HTERT RPE-1 (cell line): ENCODE results near the gene CTNNBL1.

Experiments
- in situ Hi-C: fragments of 300-500 bp; cut with MboI; formaldehyde crosslinking; loops from 4 replicates; pipeline ENCODE4 v1.14.3; 2020; ENCODE audit warnings: low sequenced_read_pairs

The CTNNBL1 gene

DNA sequence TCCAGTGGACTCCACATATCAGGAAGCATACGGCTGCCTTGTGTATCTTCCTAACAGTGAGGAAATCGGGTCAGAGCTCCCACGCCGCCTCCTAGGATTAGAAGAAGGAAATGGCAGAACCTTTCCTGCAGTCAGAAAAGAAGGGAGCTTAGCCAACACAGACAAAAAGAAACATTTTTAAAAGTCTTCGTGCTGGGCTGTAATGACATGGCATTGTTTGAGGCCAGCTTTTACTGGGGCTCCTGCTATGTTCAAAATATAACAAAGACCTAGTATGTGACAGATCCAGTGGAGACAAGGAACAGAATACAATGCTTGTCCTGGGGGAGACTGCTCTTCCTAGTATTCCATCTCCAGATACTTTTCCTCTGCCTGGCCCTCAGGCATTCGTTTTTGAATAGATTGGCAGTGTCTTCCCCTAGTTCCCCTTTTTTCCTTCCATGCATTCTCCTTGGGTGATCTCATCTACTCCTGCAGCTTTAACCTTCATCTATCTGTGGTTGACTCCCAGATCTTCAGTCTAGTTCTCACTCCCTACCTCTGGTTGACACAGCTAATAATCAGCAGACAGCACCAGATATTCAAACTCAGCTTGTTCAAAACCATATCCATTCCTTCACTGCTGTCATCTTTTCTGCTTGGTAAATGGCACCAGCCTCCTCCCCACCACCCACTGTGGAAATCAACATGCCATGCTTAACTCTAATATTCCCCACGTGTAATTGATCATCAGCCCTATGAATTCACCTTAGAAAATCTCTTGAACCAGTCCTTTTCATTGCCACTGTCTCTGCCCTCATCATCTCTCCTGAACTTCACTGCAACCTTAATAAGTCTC, 114.6 kb downstream of the CTNNBL1 start:
- in situ Hi-C loops, result no loop called here

DNA sequence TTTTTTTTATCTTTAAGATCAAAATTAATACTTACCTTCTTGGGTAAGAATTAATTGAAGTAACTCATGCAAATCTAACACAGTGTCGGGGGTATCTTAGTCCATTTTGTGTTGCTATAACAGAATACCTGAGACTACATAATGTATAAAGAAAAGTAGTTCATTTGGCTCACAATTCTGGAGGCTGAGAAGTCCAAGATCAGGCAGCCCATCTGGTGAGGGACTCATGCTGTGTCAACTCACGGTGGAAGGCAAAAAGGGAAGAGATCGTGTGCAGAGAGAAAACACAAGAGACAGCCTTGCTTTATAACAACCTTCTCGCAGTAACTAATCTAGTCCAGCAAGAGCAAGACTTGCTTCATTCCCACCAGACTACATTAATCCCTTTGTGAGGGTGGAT, 116.2 kb downstream of the CTNNBL1 start:
- in situ Hi-C loops, result no loop called here

DNA sequence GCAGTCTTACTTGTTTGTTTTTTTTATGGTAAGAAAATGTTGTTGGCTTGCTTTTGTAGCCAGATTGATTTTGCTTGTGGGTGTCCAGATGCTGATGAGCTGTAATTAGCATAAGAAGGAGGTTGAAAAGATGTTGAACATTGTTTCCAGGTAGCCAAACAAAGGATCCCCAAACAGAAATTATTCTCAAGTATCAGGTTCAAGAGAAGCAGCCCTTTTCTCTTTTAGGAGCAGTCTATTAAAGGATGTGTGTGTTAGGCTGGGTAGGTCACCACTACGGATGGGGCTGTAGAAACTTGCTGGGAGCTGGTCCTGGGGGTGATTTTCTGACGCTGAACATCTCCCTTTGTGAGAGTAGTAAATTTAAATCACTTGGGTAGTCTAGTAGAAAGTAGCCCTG, 122.2 kb downstream of the CTNNBL1 start:
- in situ Hi-C loops, result no loop called here

DNA sequence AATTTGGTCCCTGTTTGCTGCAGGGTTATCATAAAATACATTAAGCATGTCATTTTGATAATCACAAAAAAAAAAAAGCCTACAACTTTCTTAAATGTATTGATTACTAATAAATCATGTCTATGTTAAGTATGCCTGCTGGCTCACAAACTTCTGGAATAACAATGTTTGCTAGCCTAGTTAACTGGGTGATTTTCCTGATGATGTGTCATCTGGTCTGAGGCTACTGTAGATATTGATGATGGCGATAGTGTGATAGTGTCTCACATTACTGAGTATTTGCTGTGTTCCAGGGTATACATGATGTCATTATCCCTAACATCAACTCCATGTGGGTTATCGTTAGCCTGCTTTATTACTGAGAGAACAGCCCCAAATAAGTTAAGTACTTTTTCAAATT, 122.9 kb downstream of the CTNNBL1 start:
- in situ Hi-C loops, result no loop called here

DNA sequence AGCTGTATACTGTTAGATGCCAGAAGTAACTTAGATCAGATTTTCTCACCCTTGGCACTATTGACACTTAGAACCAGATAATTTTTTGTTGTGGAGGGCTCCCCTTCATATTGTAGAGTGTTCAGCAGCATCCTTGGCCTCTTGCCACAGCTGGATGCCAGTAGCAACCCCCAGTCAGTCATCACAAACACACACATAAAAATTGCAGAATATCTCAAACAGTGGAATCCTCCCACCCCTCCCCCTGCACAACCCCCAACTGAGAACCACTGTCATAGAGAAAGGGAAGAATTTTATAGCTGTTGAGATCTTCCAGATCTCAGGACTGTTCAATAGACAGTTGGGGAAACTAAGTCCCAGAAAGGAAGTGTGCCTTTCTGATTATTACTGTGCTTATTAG, 127.9 kb downstream of the CTNNBL1 start:
- in situ Hi-C loops, result no loop called here

DNA sequence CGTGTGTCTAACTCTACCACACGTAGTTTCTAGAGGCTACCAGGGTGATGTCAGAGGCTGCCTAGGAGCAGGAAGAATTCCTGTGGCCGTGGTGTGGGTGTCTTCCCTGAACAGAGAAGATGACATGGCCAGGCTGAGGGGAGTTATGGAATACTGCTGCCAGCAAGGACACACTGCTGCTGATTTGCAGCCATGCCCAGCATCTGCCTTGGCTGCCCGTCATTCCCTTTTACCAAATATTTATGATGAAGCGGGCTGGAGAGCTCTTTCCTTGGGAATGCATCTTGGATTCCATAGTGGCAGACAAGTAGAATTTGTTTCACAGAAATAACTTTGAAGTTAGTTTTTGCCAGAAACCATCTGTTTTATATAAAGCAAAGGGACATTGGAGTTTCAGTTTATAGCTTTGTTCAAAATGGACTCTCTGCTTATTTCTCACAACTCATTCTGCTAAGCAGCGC, 128.3 kb downstream of the CTNNBL1 start:
- in situ Hi-C loops, result no loop called here

DNA sequence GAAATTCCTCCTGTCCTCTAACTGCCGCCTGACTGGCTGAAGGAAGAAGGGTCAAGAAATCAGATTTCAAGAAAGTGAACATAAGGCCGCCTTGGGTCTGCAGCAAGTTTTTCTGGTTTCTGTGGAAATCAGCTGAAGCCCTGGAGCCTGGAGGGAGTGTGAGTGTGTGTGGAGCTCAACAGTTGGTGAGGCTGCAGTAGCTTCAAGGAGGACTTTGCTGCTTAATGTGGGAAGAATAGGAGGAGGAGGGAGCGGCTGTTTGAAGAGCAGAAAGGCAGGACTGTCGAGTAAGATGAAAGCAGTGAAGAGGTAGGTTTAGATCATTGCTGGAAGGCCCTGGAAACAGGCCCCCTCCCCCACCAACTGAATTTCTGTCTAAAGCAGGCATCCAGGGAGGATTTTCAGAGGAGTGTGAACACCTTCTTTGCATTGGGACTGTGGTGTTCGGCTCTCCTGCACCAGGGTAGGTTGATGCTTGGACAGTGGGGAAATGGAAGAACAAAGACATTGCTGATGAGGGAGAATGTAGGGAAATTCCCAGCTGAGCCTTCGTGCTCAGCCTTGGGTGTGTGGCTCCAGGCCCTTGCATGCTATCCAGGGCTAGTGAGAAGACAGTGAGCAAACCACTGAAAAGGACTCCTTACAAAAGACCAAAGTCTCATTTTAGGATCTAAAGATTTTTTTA, 129.6 kb downstream of the CTNNBL1 start:
- in situ Hi-C loops, result no loop called here

DNA sequence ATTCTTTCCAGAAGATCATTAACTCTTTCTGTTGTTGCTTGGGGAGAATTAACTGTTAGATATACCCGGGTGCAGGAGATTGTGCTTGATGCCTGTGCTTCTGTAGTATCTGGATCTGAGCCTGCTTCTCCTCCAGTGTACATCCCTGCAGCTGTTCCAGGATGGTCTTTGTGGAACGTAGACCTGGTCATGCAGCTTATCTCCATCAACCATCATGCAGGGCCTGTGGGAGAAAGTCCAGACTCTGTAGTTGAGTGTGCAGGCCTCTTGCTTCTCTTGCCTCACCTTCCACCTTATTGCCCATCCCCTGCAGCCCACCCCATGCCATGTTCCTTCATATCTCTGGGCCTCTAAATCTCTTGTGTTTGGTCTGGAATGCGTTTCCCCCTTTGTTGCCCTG, 133.8 kb downstream of the CTNNBL1 start:
- in situ Hi-C loops, result no loop called here

DNA sequence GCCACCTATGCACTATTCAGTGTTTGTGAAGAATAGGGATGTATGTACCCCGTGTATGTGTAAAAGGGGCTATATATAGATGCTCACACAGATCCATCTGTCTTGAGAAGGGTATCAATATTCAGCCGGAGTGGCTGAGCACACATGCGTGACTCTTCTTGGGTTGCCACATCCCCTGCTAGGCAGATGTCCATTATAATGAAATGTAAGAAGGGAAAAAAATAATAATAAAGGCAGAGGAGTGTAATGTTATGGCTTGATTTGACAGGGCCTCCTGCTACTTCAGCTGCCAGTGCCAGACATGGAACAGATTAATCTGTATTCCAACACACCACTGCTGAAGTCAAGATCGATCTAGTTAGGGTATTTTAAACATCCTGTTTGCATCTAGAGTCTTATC, 134.9 kb downstream of the CTNNBL1 start:
- in situ Hi-C loops, result no loop called here

DNA sequence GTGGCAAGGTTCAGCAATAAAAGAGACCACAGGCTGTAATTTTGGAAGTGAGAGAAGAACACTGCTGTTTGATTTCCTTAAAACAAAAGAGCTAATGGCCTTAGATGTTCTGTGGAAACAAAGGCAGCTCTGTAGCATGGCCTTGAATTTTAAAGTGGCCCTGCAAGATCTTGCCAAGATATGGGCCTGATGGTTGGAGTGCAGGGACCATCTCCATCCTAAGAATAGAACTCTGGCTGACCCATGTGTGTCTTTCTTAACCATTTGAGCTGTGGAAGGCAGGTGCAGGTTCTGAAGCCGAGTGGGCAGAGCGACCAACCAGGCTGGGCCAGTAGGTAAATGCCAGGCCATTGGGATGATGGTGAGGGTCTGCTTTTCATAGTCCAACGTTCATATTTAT, 135.3 kb downstream of the CTNNBL1 start:
- in situ Hi-C loops, result no loop called here

DNA sequence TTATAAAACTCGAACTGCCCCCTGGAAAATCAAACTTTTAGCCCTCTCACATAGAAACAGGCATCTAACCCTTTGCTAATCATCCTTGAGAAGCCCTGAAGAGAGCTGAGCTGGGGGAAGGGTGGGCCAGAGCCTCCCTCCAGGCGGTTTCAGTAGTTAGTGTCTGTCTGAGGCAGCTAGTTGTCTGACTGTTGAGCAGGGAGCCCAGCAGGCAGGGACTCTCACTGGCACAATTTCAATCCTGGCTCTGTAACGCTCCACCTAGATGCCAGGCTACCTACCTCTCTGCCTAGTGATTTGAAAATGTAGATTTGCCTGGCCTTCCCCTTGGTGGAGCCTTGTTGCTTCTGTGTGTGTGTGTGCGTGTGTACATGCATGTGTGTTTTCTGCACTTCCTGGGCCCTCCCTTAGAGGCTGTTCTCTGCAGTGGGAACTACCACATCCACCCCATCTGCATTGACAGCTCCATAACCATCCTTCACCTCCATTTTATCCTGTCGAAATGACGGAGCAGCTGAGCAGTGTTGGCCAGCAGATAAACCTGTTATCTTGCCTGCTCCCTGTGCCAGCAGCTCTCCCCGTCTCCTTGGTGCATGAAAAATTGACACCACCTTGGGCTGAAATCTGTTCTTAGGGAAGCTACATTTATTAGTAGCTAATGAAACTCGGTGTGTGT, 139.5 kb downstream of the CTNNBL1 start:
- in situ Hi-C loops, result no loop called here

DNA sequence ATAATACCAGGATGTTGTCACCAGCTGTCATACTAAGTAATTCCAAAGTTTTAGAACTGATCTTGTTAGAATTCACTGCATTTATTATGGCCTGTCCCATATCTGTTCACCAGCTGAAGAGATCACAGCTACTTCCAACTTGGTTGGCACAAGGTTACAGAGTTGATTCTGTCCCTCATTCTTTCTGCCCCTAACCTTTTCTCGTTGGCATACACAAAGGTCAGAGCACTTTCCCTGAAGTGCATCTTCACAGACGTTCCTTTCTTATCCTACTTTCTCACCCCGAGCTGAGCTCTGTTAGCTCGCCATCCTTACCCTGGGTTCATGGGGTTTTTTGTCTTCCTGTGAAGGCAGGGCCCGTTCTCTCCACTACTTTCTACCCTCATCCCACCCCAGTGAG, 143.1 kb downstream of the CTNNBL1 start:
- in situ Hi-C loops, result no loop called here

DNA sequence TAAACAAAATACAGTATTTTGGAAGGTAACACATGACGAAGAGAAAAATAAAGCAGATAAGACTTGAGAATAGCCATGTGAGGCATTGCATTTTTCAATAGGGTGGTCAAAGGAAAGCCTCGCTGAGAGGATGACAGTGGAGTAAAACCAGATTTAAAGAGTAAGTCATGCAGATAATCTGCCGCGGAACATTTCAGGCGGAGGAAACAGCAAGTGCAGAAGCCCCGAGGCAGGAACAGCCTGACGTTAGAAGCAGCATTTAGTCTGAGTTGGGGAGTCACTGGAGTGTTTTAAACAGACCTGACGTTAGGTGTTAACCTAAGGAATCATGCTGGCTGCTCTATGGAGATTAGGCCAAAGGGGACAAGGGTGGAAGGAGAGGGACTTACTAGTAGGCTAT, 144.1 kb downstream of the CTNNBL1 start:
- in situ Hi-C loops, result no loop called here

DNA sequence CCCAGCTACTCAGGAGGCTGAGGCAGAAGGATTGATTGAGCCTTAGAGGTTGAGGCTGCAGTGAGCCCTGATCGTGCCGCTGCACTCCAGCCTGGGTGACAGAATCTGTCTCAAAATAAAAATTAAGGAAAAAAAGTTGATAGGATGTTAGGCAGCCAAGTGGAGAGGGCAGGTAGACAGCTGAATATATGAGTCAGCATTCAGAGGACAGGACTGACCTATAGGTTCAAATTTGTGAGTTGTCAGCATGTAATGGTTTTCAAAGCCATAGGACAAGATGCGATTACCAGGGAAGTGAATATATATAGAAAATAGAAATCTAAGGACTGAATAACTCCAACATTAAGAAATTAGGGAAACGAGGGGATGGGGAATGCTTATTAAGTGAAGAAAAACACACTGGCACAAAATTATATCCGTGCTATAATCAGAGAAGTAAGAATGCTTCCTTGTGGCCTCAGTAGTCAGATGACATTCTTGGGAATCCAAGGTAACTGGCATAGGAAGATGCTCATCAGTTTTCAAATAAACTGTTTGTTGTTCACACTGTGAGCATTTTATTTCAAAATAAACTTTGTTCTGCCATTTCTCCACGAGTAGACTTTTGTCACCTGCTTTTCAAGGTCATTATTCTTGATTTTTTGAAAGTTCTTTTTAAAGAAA, 145.1 kb downstream of the CTNNBL1 start:
- in situ Hi-C loops, result no loop called here

DNA sequence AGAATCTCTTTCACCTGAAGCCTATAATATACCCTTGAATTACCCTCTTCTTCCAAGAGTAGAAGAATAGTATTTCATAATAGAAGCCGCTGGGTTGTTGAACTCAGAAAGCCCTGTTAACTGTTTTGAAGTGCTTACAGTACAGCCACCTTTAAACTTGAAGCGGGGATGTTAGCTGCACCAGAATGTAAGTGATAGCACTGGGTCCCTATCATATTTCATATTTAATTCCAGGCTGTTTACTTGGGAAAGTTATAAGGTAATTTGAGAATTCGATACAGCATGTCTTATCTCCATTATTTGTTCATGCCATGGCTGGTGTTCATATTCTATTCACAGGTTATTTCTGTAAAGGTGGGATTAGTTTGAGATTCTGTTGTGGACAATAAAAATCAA, 145.6 kb downstream of the CTNNBL1 start:
- in situ Hi-C loops, result no loop called here

DNA sequence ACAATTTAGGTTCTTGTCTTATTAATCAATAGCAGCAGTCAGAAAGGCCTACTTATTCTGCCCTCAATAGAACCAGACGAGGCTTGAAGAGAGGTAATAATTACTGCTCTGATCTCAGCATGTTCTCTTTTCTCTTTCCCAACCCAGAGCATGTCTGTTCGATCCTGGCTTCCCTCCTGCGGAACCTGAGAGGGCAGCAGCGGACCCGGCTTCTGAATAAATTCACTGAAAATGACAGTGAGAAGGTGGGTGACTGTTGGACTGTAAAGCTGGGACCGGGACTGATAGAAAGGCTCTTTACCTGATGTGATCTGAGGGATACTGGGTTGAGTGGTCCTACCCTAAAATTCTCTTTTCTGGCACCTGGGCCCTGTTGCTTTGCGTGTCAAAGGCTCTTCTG, 146.1 kb downstream of the CTNNBL1 start:
- in situ Hi-C loops, result no loop called here

DNA sequence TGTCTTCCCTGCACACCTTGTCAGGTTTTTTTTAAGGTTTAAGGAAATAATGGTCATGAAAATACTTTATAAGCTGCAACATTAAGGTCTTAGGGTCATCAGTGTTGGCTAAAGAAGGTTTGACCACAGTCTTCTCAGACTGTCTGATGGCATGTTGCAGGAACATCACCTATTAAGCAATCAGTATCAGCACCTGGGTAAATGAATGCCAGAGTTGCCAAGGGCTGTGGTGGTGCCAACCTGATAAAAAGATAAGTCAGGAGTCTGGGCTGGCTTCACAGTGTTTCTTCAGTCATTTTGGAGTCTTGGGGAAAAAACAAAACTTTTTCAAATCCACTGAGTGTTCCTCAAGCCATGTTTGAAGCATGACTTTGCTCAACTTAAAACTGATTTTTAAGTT, 147.6 kb downstream of the CTNNBL1 start:
- in situ Hi-C loops, result no loop called here

DNA sequence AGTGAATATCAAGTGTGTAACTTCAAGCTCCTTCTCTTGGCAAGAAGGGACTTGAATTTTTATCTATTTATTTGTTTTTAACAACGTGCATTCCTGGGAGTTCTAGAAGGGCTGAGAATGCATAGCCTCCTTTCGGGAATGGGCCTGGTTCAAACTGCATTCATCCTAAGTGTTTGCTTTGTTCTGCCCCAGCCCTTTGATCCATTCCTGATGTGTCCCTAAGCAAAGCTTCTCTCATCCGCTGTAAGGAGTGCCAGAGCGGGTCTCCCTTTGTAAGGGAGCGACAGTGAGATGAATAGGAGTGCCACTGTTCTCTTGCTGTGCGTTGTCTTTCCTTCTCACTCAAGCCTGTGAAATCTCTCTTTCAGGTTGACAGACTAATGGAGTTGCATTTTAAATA, 148.1 kb downstream of the CTNNBL1 start:
- in situ Hi-C loops, result no loop called here

DNA sequence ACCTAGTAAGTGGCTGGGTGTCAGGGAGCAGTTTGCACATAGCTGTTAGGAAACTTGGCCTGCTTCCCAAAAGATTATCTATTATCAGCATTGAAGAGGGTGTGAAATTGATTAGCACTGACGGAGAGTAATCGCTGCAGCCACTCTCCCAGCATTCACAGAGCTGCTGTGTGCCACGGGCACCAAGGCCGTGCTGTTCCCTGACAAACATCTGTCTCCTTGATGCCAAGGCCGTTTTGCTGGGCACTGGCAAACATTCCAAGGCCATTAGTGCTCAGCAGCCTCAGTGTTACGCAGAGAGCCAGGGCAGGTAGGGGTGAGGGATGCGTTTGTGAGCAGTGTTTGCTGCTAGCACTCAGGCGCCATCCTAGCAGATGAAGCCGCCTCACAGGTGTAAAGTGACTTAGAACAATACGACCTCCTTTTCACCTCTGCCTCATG, 151.4 kb downstream of the CTNNBL1 start:
- in situ Hi-C loops, result no loop called here

DNA sequence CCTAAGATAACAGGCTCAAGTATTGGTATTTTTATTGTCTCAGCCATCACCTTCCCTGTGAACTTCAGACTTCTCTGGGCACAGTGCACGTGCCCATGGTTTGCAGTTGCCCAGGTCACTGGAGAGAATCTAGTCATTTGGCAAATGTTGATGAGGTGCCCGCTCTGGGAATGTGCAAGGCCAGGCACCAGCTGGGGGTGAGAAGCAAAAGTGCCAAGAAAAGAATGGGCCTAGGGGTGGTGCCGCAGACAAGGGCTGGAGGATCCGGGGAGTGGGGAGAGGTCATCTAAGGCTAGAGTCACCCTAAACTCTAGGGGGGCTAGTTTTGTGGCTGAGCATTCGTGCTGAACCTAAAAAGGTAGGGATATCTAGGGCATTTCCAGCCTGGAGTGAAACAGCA, 152.0 kb downstream of the CTNNBL1 start:
- in situ Hi-C loops, result no loop called here

DNA sequence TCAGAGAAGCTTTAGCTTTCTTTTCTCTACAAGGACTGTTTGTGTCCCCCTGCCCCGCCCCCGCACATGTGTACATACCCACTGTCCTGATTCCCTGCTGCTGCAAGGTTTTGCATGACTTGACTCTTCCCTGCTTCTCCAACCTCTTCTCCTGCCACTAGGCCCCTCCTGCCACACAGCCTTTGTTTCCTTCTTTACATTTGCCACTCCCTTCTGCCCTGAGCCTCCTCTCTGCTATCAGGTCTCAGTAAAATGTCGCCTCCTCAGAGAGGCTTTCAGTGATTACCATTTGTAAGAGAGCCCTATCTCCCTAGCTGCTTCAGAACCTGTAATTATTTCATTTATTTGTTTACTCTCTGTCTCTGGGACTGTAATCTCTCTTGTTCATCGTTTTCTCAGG, 152.7 kb downstream of the CTNNBL1 start:
- in situ Hi-C loops, result no loop called here
